Right cardiac atrium (tissue), 5 donors: ENCODE results near the gene GBA3. TPM values are rescaled to one million over a fixed set of nuclear protein-coding genes. Genes with fewer than 3 reads are reported as not detected.

Experiments
- ATAC-seq, 2 donors: fragments of 200-7000 bp; cut with Tn5 transposase; one replicate each; pipeline versions ENCODE4 v1.8.0 to v1.9.1; 2020; ENCODE audit warnings: moderate library complexity in 2 of 2, mild to moderate bottlenecking in 1 of 2
- DNase-seq, 3 donors: peaks; one replicate each; pipeline ENCODE4 v3.0.0-alpha.2; 2020
- H3K27ac ChIP-seq: one replicate; pipeline ENCODE4 v1.5.1; 2013; ENCODE audit warnings: mild to moderate bottlenecking, low read length, control low read depth, moderate library complexity
- H3K27me3 ChIP-seq: one replicate; pipeline ENCODE4 v1.6.1; 2013; ENCODE audit not compliant: control insufficient read depth, insufficient read depth
- H3K4me1 ChIP-seq: one replicate; pipeline ENCODE4 v1.6.1; 2013; ENCODE audit warnings: low read length; ENCODE audit not compliant: control insufficient read depth, insufficient read depth
- H3K4me3 ChIP-seq: one replicate; pipeline ENCODE4 v1.5.1; 2013; ENCODE audit warnings: low read length, control low read depth
- H3K9me3 ChIP-seq: one replicate; pipeline ENCODE4 v1.6.1; 2013; ENCODE audit warnings: low read length; ENCODE audit not compliant: control insufficient read depth
- WGBS: extraction: QIAGEN DNeasy Blood & Tissue Kit; methylation state at CpG from one replicate; pipeline ENCODE4 v1.1.7; 2013; 5-methylcytosine and 5-hydroxymethylcytosine counted together
- intact Hi-C, 4 donors: fragments of 100-400 bp; cut with DNase I; formaldehyde crosslinking; loops; one replicate each; pipeline versions ENCODE4 v1.11.0 to v1.14.0; 2022 to 2023
- polyA plus RNA-seq: library from polyadenylated mRNA; stranded (reverse); fragments of 200-250 nt; gene quantifications from one replicate; pipeline ENCODE4 v1.2.3, GENCODE V29; 2013
- total RNA-seq, 4 donors: library from RNA; stranded (reverse); fragmentation: NEBNext Ultra II Directional; extraction: Animal tissue kit (Norgen Biotek cat#: 25700); gene quantifications; one replicate each; pipeline ENCODE4 v1.2.1, GENCODE V29; 2021
- donor health status: healthy with polysubstance abuse.
- donor health status: DM: no; HTN: yes; CAD: no.
- donor health status: DM: no; HTN: no; CAD: no.
- donor health status: DM: no; HTN: yes; CAD: no; lungs with severe emphysema.
- donor health status: DM: yes; HTN: yes; CAD: no.

GBA3 gene
- total and polyA plus RNA-seq, 5 donors = not detected

- no peaks in the 10 kb centered on the region for H3K9me3 ChIP-seq
- intact Hi-C loops = no loop called here
- ATAC-seq (no peak), DNase-seq (peak in 2 of 3 donors; percentile 43 to 50)
- H3K4me1 ChIP-seq = no peaks in the 10 kb centered on the region
- H3K27ac ChIP-seq = no peak overlapping the region
- H3K27me3 ChIP-seq = no peaks in the 10 kb centered on the region
- H3K4me3 ChIP-seq = no peak overlapping the region
- WGBS = 96% methylated on average over 37 of the region's 37 CpGs
These were observed 85.9 kb downstream of the GBA3 start for GRCh38 chr4:22778547-22779163.

- intact Hi-C loops = no loop called here
- no peaks in the 10 kb centered on the region for H3K9me3 ChIP-seq
- H3K4me3 ChIP-seq = no peak overlapping the region
- no peaks in the 10 kb centered on the region for H3K4me1 ChIP-seq
- 38% methylated on average over 4 of the region's 4 CpGs for WGBS
- H3K27ac ChIP-seq = no peak overlapping the region
- H3K27me3 ChIP-seq = no peaks in the 10 kb centered on the region
- no peak for DNase-seq
- no peak for ATAC-seq
These were observed 87.6 kb downstream of the GBA3 start for GRCh38 chr4:22780317-22780716.

- intact Hi-C loops = no loop called here
- no peaks in the 10 kb centered on the region for H3K4me1 ChIP-seq
These were observed 88.1 kb downstream of the GBA3 start for GRCh38 chr4:22780797-22781196.

GRCh38 chr4:22787753-22788375, 95.1 kb downstream of the GBA3 start:
- intact Hi-C loops = no loop called here
- Histone ChIP-seq H3K4me1 (no peaks in the 10 kb centered on the region), H3K4me3 (no peak overlapping the region), H3K27me3 (no peaks in the 10 kb centered on the region), H3K9me3 (no peaks in the 10 kb centered on the region), H3K27ac (no peak overlapping the region)
- DNase-seq (no peak), ATAC-seq (no peak)
- WGBS = 76% methylated on average over 6 of the region's 6 CpGs

More at GRCh38 chr4:22780797-22781196, 88.1 kb downstream of the GBA3 start:
- WGBS = 53% methylated on average over 3 of the region's 3 CpGs
- no peak for DNase-seq
- Histone ChIP-seq H3K27ac (no peak overlapping the region), H3K9me3 (no peaks in the 10 kb centered on the region), H3K27me3 (no peaks in the 10 kb centered on the region), H3K4me3 (no peak overlapping the region)
- no peak for ATAC-seq

- Histone ChIP-seq H3K4me1 (no peaks in the 10 kb centered on the region), H3K4me3 (no peak overlapping the region), H3K9me3 (no peaks in the 10 kb centered on the region), H3K27ac (no peak overlapping the region), H3K27me3 (no peaks in the 10 kb centered on the region)
- intact Hi-C loops = no loop called here
- WGBS = 65% methylated on average over 2 of the region's 2 CpGs
- ATAC-seq (no peak), DNase-seq (no peak)
These were observed 97.9 kb downstream of the GBA3 start for GRCh38 chr4:22790631-22791030.

GRCh38 chr4:22794732-22795131, 102.0 kb downstream of the GBA3 start:
- ATAC-seq (no peak), DNase-seq (no peak)
- WGBS = 84% methylated on average over 5 of the region's 5 CpGs
- Histone ChIP-seq H3K4me3 (no peak overlapping the region), H3K9me3 (no peaks in the 10 kb centered on the region), H3K4me1 (no peaks in the 10 kb centered on the region), H3K27ac (no peak overlapping the region), H3K27me3 (no peaks in the 10 kb centered on the region)
- intact Hi-C loops = no loop called here

- Histone ChIP-seq H3K27ac (no peak overlapping the region), H3K4me3 (no peak overlapping the region), H3K9me3 (no peaks in the 10 kb centered on the region), H3K27me3 (no peaks in the 10 kb centered on the region), H3K4me1 (no peaks in the 10 kb centered on the region)
- intact Hi-C loops = no loop called here
- no peak for ATAC-seq
- DNase-seq = no peak
These were observed 108.7 kb downstream of the GBA3 start for GRCh38 chr4:22801391-22801790.

GRCh38 chr4:22802876-22803275, 110.1 kb downstream of the GBA3 start:
- intact Hi-C loops = no loop called here
- no peaks in the 10 kb centered on the region for H3K9me3 ChIP-seq
- H3K4me1 ChIP-seq = no peaks in the 10 kb centered on the region
- ATAC-seq (no peak), DNase-seq (no peak)
- WGBS = 51% methylated on average over 4 of the region's 4 CpGs
- no peak overlapping the region for H3K27ac ChIP-seq
- no peaks in the 10 kb centered on the region for H3K27me3 ChIP-seq
- H3K4me3 ChIP-seq = no peak overlapping the region

GRCh38 chr4:22803512-22803911, 110.8 kb downstream of the GBA3 start:
- ATAC-seq = no peak
- H3K9me3 ChIP-seq = no peaks in the 10 kb centered on the region
- H3K27ac ChIP-seq = no peak overlapping the region
- WGBS = 79% methylated on average over 3 of the region's 3 CpGs
- H3K4me1 ChIP-seq = no peaks in the 10 kb centered on the region
- DNase-seq = no peak
- intact Hi-C loops = no loop called here
- no peaks in the 10 kb centered on the region for H3K27me3 ChIP-seq
- H3K4me3 ChIP-seq = no peak overlapping the region

- H3K4me3 ChIP-seq = no peak overlapping the region
- H3K9me3 ChIP-seq = no peaks in the 10 kb centered on the region
- intact Hi-C loops = no loop called here
- WGBS = 61% methylated on average over 2 of the region's 2 CpGs
- H3K27ac ChIP-seq = no peak overlapping the region
- no peak for DNase-seq
- no peak for ATAC-seq
- no peaks in the 10 kb centered on the region for H3K27me3 ChIP-seq
- H3K4me1 ChIP-seq = no peaks in the 10 kb centered on the region
These were observed 122.2 kb downstream of the GBA3 start for GRCh38 chr4:22814906-22815305.

GRCh38 chr4:22824091-22824490, 131.4 kb downstream of the GBA3 start:
- Histone ChIP-seq H3K9me3 (no peaks in the 10 kb centered on the region), H3K4me1 (no peaks in the 10 kb centered on the region), H3K27me3 (no peaks in the 10 kb centered on the region), H3K4me3 (no peak overlapping the region), H3K27ac (no peak overlapping the region)
- DNase-seq (no peak), ATAC-seq (no peak)
- WGBS = 89% methylated on average over 6 of the region's 6 CpGs
- intact Hi-C loops = no loop called here
